Activated CD4-positive, alpha-beta T cell treated with anti-CD3 and anti-CD28 coated beads, Interleukin-2, amount 50 U/mL, for 16 hours (primary cell): ENCODE results near the gene SRMS.
A peak's percentile ranks its signal among the peaks of the same experiment; 100 is the strongest.

ENCODE experiments used
- DNase-seq: peaks from one replicate; pipeline ENCODE4 v3.0.0-alpha.2; 2020

The SRMS gene

DNA sequence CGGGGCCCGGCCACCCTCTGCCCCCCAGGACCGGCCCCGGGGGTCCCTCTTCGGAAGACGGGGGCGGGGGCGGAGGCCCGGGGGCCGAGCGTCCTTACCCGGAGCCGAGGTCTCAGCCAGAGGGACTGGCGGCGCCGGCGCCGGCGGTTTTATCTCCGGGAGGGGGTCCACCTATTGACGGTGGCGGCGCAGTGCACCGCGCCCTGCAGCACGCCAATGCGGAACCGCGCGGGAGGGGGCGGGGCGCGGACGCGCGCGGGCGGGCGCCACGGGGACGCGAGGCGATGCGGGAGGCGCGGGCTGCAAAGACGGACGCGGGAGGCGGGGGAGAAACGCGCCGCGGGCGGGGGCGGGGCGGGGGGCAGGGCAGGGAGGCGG, 48.6 kb downstream of the SRMS start, which contains the start of gene EEF1A2:
EEF1A2 (minus strand) TSS at position 124 of the 378 bp plus-strand sequence. CDS start 1,320 bp downstream, outside the sequence.
- DNase-seq, result no peak

DNA sequence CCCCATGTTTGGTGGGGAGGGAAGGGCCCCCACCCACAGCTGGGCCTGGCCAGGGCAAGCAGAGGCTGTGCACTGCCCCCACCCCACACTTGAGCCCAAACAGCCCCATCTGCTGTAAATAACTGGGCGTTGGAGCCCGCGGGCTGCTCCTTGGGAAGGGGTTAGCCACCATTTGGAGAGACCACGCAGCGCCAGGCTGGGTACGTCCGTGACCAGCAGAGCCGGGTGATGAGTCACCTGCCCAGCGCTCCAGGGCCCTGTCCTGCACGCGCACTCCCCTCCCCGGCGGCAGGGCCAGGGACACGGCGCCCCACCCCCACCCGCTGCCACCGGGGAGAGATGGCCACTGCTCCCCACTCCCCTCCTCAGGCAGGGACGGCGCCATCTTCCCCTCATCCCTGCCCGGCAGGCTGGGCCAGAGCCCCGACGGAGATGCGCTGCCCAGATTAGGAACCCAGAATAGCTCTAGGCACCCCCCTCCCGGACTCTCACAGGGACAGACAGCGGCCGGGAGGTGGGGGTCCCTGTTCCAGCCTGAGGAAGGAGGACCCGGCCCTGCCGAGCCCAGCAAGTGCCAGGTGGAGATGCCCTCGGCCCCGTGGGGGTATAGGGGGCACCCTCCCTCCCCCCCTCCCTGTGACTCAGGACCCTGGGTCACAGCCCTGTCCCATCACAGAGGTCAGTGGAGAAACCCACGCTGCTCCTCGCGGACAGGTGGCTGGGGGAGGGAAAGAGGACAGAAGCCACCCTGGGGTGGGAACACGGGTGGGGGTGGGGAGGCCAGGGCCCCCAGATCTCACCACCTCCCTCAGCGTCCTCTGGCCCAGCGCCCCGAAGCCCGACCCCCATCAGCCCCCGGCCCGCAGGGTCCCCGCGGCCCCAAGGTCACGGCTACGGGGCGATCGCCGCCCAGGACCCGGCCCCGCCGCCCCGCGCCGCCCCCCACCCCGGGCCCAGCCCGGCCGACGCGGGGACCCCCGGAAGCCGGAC, 49.3 kb downstream of the SRMS start:
- DNase-seq, result no peak

DNA sequence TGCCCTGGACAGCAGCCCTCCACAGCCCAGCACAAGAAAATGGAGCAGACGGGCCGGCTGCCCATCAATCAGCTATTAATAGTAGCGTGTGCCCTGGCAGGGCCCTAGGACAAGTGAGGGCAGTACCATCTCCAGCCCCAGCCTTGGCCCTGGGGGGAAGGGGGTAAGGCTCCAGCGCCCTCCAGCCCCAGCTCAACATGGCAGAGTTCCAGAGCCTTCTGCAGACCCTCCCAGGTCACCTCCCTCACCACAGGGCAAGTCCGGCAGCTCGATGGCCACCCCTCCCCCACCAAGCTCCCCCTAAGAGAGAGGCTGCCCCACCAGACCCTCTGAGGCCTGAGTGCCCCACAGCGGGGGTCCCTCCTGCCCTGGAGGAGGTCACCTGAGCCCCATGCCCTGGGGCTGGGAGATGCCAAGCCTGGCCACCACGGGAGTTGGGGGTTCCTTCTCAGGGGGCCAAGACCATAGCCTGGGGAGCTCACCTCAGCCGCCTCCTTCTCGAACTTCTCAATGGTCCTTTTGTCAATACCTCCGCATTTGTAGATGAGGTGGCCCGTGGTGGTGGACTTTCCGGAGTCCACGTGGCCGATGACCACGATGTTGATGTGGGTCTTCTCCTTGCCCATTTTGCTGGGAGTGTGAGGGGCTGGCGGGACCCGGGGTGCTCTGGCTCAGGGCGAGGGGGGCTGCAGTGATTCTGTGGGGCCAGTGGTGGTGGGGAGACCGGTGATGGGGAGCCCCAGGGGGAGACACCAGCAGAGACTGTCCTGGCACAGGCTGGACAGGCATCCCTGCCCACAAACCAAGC, 50.2 kb downstream of the SRMS start:
- no peak for DNase-seq

DNA sequence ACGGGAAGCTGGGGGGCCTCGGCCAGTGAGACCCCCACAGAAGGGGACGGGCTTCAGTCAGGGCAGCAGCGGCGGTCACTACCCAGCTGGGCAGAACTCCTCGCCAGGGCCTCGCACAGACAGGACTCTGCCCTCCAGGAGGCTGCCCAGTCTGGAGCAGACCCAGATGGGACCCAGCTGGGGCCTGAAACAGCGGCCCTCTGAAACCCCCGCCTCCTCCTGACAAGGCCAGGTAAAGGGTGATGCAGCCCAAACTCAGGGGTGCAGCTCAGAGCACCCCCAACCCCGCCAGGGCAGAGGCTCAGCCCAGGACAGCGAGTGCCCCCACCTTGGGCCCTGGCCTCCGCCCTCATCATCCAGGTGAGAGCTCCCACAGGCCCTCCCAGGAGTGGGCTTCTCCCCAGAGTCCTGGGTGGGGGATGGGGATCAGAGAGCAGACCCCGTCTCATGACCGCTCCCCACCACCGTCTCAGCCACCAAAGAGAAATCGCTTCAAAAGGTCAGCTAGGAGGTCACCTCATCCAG, 50.9 kb downstream of the SRMS start:
- DNase-seq, result no peak

DNA sequence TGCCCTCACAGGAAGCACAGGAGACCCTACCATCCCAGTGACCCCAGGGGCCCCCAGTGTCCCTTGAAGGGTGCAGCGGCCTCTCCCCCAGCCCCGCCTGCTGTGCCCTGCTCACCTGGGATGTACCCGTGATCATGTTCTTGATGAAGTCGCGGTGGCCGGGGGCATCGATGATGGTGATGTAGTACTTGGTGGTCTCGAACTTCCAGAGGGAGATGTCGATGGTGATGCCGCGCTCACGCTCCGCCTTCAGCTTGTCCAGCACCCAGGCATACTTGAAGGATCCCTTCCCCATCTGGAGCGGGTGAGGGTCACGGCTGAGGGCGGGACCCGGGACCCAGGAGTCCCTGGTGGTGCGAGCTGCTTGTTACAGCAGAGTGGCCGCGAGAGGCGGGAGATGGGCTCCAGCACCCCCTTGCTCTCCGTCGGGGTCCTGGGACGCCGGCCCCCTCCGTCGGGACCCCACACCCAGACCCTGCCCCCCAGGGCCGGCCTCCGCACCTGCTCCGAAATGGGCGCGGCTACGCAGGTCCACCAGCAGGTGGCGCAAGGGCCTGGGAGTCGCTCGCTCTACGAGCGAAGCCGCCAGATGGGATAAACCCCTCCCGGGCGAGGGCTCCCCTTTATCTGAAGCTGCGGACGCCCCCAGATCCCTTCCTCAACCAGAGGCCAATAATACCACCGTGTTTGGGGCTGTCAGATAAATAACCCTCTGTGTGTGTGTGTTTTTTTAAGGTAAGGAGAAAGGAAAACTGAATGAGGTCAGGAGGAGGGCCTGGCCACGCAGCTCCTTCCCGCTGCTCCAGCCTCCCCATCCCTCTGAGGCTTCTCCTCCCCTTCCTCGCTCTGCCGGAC, 51.6 kb downstream of the SRMS start:
- peak; percentile 67 for DNase-seq

DNA sequence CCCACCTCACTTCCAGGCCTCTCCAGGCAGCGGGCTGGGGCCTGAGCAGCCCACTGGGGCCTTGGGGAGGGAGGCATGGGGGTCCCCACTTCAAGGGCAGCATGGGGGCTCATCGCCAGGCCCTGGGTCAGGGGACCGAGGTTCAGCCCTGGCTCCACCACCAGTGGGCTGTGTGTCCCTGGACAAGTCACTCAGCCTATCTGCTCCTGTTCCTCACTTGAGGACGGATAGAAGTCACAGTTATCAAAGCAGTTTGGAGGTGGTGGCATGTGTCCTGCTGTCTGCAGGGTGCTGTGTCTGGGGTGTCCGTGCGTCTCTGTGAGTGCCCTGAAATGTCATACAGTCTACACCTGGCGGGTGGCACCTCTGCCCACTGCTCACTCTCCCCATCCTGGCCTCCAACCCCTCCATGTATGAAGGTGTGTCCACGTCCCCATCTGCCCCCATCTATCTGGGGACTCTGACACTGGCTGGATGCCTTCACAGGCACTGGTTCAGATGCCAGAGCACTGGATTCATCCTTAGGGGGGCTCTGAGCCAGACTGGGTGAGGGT, 52.3 kb downstream of the SRMS start:
- no peak for DNase-seq

DNA sequence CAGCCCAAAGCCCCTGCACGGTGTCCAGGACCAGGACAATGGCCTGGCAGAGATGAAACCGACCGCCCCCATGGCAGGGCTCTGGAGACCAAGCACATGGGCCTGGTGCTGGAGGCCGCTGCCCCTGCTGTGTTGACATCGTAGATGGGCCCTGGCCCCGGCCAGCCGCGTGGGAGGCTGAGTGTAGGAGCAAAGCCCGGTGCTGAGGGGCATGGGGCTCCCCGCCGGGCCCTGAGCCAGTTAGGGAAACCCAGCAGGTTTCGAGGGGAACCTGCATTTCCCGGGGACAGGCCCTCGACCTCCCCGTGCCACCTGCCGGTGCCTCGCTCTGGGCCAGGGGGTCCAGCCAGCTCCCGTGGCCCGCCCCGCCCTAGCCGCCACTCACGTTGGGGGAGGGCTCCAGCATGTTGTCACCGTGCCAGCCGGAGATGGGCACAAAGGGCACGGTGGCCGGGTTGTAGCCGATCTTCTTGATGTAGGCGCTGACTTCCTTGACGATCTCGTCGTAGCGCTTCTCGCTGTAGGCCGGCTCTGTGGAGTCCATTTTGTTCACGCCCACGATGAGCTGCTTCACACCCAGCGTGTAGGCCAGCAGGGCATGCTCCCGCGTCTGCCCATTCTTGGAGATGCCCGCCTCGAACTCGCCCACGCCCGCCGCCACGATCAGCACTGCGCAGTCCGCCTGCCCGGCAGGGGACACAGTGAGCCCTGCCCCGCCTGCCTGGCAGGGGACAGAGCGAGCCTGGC, 53.0 kb downstream of the SRMS start:
- no peak for DNase-seq

DNA sequence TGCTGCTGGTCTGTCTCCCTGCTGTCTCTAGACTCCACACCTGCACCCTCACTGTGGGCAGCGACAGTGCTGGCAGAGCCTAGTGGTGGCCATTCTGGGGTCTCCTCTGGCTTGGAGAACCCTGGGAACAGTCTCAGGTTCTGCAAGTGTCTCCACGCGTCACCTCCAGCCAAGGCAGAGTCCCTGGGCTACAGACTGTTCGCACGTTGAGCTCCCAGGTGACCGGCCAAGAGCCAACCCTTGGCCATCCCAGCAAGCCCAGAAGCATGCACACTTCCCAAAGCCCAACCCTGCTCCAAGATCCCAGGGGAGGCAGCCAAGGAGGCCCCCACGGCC, 53.5 kb downstream of the SRMS start:
- no peak for DNase-seq

DNA sequence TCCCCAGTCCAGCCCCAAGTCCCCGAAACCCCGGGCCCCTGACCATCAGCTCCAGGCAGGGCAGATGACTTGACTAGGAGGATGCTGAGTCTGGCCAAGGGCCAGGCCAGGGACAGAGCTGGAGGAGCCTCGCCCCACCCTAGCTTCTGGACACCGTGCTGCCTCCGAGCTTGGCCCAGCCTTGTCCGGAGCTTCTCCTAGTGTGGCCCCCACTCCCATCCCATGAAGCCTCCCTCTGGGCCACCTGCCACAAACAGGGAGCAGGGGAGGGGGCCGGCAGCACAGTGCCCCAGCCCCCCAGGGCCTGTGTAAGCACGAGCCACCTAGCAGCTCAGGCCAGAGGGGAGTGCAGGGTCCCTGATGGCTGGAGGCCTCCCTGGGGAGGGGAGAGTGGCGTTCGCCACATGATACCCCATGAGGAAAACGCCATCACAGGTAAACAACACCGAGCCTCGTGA, 54.0 kb downstream of the SRMS start:
- no peak for DNase-seq

DNA sequence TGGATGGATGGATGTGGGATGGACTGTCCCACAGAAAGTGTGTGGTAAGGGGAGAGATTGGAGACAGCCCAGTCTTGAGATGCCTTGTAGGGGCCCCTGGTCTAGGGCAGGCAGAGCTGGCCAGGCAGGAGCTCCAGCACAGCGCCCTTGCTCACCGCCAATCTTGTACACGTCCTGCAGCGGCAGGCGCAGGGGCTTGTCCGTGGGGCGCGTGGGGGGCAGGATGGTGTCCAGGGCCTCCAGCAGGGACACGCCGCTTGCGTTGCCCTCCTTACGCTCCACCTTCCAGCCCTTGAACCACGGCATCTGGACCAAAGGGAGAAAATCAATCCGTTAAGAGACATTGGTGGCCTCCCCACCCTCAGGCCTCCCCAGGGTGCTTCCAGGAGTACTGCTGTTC, 54.6 kb downstream of the SRMS start:
- no peak for DNase-seq

DNA sequence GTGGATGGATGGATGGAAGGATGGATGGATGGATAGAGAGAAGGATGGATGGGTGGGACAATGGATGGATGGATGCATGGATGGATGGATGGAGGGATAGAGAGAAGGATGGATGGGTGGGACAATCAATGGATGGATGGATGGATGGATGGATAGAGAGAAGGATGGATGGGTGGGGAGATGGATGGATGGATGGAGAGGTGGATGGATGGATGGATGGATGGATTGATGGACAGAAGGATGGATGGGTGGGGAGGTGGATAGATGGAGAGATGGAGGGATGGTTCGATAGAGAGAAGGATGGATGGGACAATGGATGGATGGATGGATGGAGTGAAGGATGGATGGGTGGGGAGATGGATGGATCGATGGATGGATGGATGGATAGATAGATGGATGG, 55.0 kb downstream of the SRMS start:
- no peak for DNase-seq

DNA sequence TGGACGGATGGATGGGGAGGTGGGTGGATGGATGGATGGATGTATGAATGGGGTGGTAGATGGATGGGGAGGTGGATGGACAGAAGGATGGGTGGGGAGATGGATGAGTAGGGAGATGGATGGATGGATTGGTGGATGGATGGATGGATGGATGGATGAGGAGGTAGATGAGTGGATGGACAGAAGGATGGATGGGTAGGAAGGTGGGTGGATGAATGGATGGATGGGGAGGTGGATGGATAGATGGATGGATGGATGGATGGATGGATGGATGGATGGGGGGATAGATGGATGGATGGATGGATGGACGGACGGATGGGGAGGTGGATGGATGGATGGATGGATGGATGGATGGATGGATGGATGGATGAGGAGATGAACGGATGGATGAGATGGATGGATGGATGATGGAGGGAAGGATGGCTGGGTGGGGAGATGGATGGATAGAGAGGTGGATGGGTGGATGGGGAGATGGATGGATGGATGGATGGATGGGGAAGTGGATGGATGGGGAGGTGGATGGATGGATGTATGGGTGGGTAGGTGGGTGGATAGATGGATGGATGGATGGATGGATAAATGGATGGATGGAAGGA, 55.8 kb downstream of the SRMS start:
- no peak for DNase-seq

DNA sequence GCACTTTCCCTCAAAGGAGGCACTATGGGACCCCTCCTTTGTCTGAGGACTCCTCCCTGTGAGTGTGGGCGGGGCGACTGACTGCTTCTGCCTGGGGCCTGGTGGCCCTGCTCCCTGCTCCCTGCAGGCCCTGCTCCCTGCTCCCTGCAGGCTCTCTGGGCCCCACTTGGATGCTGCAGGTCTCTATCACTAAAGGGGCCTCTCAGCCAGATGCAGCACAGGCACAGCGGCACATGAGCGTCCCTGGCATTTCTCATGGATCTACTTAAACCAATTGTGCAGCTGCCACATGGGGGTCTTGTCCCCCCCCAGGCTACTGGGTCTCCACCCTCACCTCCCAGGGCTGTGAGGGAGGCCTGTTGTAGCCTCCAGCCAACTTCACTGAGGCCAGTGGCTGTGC, 56.5 kb downstream of the SRMS start:
- no peak for DNase-seq
